OCI-LY3 (cell line): Measurements from ENCODE around the gene LRP5.

ENCODE experiments used
- H2AFZ ChIP-seq: fragments of 200-600, 300-600 bp; shearing (Covaris generic); 2 replicates; pipeline ENCODE4 v1.6.0; 2014; ENCODE audit warnings: antibody characterized with exemption, low read depth, low read length
- H3K27ac ChIP-seq: fragments of 200-600, 300-600 bp; sonication (generic); 2 replicates; pipeline ENCODE4 v1.5.1; 2014; ENCODE audit warnings: mild to moderate bottlenecking, low read length, moderate library complexity, mixed read lengths
- H3K27me3 ChIP-seq: fragments of 200-600, 300-600 bp; sonication (generic); 2 replicates; pipeline ENCODE4 v1.6.1; 2014; ENCODE audit warnings: low read depth, low read length, mixed read lengths
- H3K36me3 ChIP-seq: fragments of 200-600, 300-600 bp; sonication (generic); replicated peaks from 2 replicates; pipeline ENCODE3; 2014; ENCODE audit warnings: low read depth, low read length, mixed read lengths
- H3K4me1 ChIP-seq: fragments of 300-600, 200-600 bp; sonication (generic); 2 replicates; pipeline ENCODE4 v1.6.1; 2014; ENCODE audit warnings: low read length, mixed read lengths
- H3K4me2 ChIP-seq: fragments of 200-600, 300-600 bp; sonication (generic); 2 replicates; pipeline ENCODE4 v1.6.1; 2014; ENCODE audit warnings: low read length, mixed read lengths
- H3K4me3 ChIP-seq: fragments of 300-600, 200-600 bp; sonication (generic); 2 replicates; pipeline ENCODE4 v1.5.1; 2014; ENCODE audit warnings: antibody characterized with exemption, mild to moderate bottlenecking, low read length, moderate library complexity
- H3K79me2 ChIP-seq: fragments of 300-600, 200-600 bp; shearing (Covaris generic); 2 replicates; pipeline ENCODE4 v1.6.1; 2014; ENCODE audit warnings: mild to moderate bottlenecking, low read length, mixed read lengths
- H3K9ac ChIP-seq: fragments of 300-600, 200-600 bp; shearing (Covaris generic); 2 replicates; pipeline ENCODE4 v1.6.0; 2014; ENCODE audit warnings: mild to moderate bottlenecking, low read length, moderate library complexity
- H3K9me3 ChIP-seq: fragments of 200-600, 300-600 bp; shearing (Covaris generic); 2 replicates; pipeline ENCODE4 v1.6.1; 2014; ENCODE audit warnings: low read length, mixed read lengths; ENCODE audit not compliant: insufficient read depth
- H4K20me1 ChIP-seq: fragments of 200-600, 300-600 bp; sonication (generic); 2 replicates; pipeline ENCODE4 v1.6.1; 2016; ENCODE audit warnings: low read length, mixed read lengths; ENCODE audit not compliant: insufficient read depth
- EZH2phosphoT487 ChIP-seq: fragments of 200-600 bp; shearing (Covaris generic); IDR thresholded peaks from 2 replicates; pipeline ENCODE4 v1.6.1; 2018; ENCODE audit warnings: antibody characterized with exemption, mixed run types, low read depth
- TF ChIP-seq, protein P1 (sequence below): fragments of 200-600, 300-600 bp; sonication (generic); IDR thresholded peaks from 2 replicates; pipeline ENCODE4 v1.5.1; 2014; ENCODE audit warnings: antibody characterized with exemption, low read length, low read depth

The LRP5 gene

DNA sequence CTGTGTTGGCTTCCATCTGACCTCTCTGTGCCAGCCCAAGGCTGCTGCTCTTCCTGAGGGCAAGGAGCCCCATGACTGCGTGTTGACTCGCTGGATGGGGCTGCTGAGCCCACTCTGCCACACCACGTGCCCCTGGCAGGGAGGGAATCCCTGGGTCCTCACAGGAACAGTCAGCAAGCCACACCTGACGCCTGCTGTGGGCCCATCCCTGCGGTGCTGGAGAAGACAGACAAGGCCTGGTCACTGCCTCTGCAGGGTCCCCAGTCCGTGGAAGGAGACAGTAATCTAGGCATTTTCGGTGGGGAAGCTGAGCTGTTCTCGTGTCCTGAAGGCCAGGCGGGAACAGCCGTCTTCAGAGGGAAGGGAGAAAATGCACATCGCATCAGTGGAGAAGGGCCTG lies 137.6 kb downstream of the LRP5 start:
- TF ChIP-seq EZH2phosphoT487, result no peak
- TF ChIP-seq, protein P1, sequence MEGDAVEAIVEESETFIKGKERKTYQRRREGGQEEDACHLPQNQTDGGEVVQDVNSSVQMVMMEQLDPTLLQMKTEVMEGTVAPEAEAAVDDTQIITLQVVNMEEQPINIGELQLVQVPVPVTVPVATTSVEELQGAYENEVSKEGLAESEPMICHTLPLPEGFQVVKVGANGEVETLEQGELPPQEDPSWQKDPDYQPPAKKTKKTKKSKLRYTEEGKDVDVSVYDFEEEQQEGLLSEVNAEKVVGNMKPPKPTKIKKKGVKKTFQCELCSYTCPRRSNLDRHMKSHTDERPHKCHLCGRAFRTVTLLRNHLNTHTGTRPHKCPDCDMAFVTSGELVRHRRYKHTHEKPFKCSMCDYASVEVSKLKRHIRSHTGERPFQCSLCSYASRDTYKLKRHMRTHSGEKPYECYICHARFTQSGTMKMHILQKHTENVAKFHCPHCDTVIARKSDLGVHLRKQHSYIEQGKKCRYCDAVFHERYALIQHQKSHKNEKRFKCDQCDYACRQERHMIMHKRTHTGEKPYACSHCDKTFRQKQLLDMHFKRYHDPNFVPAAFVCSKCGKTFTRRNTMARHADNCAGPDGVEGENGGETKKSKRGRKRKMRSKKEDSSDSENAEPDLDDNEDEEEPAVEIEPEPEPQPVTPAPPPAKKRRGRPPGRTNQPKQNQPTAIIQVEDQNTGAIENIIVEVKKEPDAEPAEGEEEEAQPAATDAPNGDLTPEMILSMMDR, result no peak
- no peaks in the 10 kb centered on the region for H3K79me2 ChIP-seq
- H2AFZ ChIP-seq, result no peak overlapping the region
- no peak overlapping the region for H3K4me2 ChIP-seq
- H3K9ac ChIP-seq, result no peak overlapping the region
- H4K20me1 ChIP-seq, result no peaks in the 10 kb centered on the region
- no peak overlapping the region for H3K27ac ChIP-seq
- H3K36me3 ChIP-seq, result peaks cover 18% of the 10 kb centered on the region
- H3K4me1 ChIP-seq, result no peaks in the 10 kb centered on the region
- H3K9me3 ChIP-seq, result no peaks in the 10 kb centered on the region
- no peak overlapping the region for H3K4me3 ChIP-seq
- H3K27me3 ChIP-seq, result no peaks in the 10 kb centered on the region; the same call in 1 of the 2 replicates

DNA sequence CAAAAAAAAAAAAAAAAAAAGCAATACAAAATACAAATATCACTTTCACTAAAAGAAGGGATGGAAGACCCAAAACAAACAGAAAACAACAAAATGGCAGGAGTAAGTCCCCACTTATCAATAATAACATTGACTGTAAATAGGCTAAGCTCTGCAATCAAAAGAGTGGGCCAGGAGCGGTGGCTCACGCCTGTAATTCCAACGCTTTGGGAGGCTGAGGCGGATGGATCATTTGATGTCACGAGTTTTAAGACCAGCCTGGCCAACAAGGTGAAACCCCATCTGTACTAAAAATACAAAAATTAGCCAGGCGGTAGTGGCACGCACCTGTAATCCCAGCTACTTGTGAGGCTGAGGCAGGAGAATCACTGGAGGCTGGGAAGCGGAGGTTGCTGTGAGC lies 138.3 kb downstream of the LRP5 start:
- H3K9me3 ChIP-seq, result no peaks in the 10 kb centered on the region
- TF ChIP-seq, protein P1, result no peak
- TF ChIP-seq EZH2phosphoT487, result no peak
- no peak overlapping the region for H2AFZ ChIP-seq
- no peak overlapping the region for H3K4me2 ChIP-seq
- no peaks in the 10 kb centered on the region for H4K20me1 ChIP-seq
- H3K9ac ChIP-seq, result no peak overlapping the region
- H3K36me3 ChIP-seq, result peaks cover 18% of the 10 kb centered on the region
- H3K79me2 ChIP-seq, result no peaks in the 10 kb centered on the region
- H3K4me3 ChIP-seq, result no peak overlapping the region
- H3K4me1 ChIP-seq, result no peaks in the 10 kb centered on the region
- peaks cover 6% of the 10 kb centered on the region for H3K27me3 ChIP-seq
- no peak overlapping the region for H3K27ac ChIP-seq

DNA sequence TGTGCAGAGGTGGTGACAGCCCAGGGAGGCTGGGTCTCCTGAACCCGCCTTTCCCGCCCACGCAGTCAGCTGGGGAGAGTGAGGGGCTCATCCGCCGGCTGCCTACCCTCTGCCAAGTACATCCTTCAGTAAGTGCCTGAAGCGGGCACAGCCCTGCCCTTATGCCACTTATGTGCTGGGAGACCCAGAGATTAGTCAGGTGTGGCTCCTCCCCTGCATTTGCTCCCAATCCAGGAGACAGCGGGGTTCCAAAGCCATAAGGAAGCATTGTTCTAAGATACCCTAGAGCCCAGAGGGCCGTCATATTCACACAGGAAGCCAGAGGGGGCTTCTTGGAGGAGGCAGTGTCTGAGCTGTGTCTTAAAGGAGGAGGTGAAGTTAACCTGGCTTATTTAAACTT lies 142.4 kb downstream of the LRP5 start:
- peaks cover 10% of the 10 kb centered on the region for H3K27me3 ChIP-seq
- no peak overlapping the region for H3K4me3 ChIP-seq
- TF ChIP-seq, protein P1, result no peak
- TF ChIP-seq EZH2phosphoT487, result no peak
- no peak overlapping the region for H3K4me2 ChIP-seq
- no peak overlapping the region for H3K9ac ChIP-seq
- H3K9me3 ChIP-seq, result no peaks in the 10 kb centered on the region
- peaks cover 8% of the 10 kb centered on the region; the same call in 1 of the 2 replicates for H3K4me1 ChIP-seq
- H3K36me3 ChIP-seq, result peaks cover 3% of the 10 kb centered on the region
- no peak overlapping the region for H3K27ac ChIP-seq
- no peak overlapping the region for H2AFZ ChIP-seq
- H3K79me2 ChIP-seq, result no peaks in the 10 kb centered on the region
- H4K20me1 ChIP-seq, result no peaks in the 10 kb centered on the region

DNA sequence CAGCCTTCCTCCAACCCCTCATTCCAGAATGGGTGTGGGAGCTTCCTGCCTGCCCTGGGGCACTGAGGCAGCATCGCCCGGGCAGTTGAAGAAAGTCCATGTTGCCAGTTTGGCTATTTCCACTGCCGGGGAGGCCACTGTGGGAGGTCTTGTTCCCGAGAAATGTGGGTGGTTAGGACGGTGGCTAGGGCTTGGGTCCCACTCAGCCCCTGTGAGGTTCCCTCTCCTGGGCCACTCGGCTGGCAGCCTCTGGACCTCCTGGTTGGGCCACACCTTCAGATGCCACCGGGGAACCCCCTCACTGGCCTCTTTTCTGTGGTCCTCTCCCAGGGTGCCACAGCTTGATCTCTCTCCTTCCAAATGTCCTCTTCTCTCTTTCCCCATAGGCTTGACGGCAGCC lies 143.1 kb downstream of the LRP5 start:
- H3K4me1 ChIP-seq, result peaks cover 8% of the 10 kb centered on the region; the same call in 1 of the 2 replicates
- no peaks in the 10 kb centered on the region for H4K20me1 ChIP-seq
- no peak overlapping the region for H2AFZ ChIP-seq
- H3K27me3 ChIP-seq, result peaks cover 10% of the 10 kb centered on the region
- no peak overlapping the region for H3K27ac ChIP-seq
- H3K9ac ChIP-seq, result no peak overlapping the region
- H3K79me2 ChIP-seq, result no peaks in the 10 kb centered on the region
- H3K36me3 ChIP-seq, result no peaks in the 10 kb centered on the region
- H3K4me3 ChIP-seq, result no peak overlapping the region
- H3K4me2 ChIP-seq, result no peak overlapping the region
- H3K9me3 ChIP-seq, result no peaks in the 10 kb centered on the region
- TF ChIP-seq EZH2phosphoT487, result no peak
- TF ChIP-seq, protein P1, result no peak
